Fibroblast of skin of left biceps (primary cell): Measurements from ENCODE around the gene FLVCR2.

ENCODE experiments used
- DNase-seq, 2 experiments: peaks; one replicate each; pipeline ENCODE4 v3.0.0-alpha.2; 2013; ENCODE audit warnings: low read depth in 2 of 2

Gene FLVCR2

GRCh38 chr14:75578102-75578785, at the start of gene FLVCR2:
TSS of gene FLVCR2 (plus strand) at chr14:75578620. CDS start at chr14:75578973, 353 bp downstream.
- no peak for DNase-seq

GRCh38 chr14:75531256-75531655, 47.2 kb upstream of the FLVCR2 start:
- no peak for DNase-seq

- DNase-seq, result no peak
Observed at GRCh38 chr14:75531660-75532317, 46.6 kb upstream of the FLVCR2 start.

- no peak for DNase-seq
Observed at GRCh38 chr14:75533791-75534555, 44.4 kb upstream of the FLVCR2 start.

- DNase-seq, result no peak
Observed at GRCh38 chr14:75535164-75535898, 43.1 kb upstream of the FLVCR2 start.

- no peak for DNase-seq
Observed at GRCh38 chr14:75537071-75537470, 41.3 kb upstream of the FLVCR2 start.

- no peak for DNase-seq
Observed at GRCh38 chr14:75539162-75539560, 39.3 kb upstream of the FLVCR2 start.

GRCh38 chr14:75539561-75540478, 38.6 kb upstream of the FLVCR2 start:
- no peak for DNase-seq

GRCh38 chr14:75540479-75540851, 38.0 kb upstream of the FLVCR2 start:
- no peak for DNase-seq

- DNase-seq, result no peak
Observed at GRCh38 chr14:75542588-75543091, 35.8 kb upstream of the FLVCR2 start.

GRCh38 chr14:75543253-75543652, 35.2 kb upstream of the FLVCR2 start:
- no peak for DNase-seq

GRCh38 chr14:75543786-75544185, 34.6 kb upstream of the FLVCR2 start:
- DNase-seq, result no peak

- DNase-seq, result no peak
Observed at GRCh38 chr14:75545907-75546306, 32.5 kb upstream of the FLVCR2 start.

- no peak for DNase-seq
Observed at GRCh38 chr14:75547552-75548250, 30.7 kb upstream of the FLVCR2 start.

GRCh38 chr14:75548544-75548943, 29.9 kb upstream of the FLVCR2 start:
- DNase-seq, result no peak

GRCh38 chr14:75549169-75549568, 29.3 kb upstream of the FLVCR2 start:
- DNase-seq, result no peak

- DNase-seq, result no peak
Observed at GRCh38 chr14:75551021-75551420, 27.4 kb upstream of the FLVCR2 start.

GRCh38 chr14:75553157-75553556, 25.3 kb upstream of the FLVCR2 start:
- DNase-seq, result no peak

- DNase-seq, result no peak
Observed at GRCh38 chr14:75553761-75554364, 24.6 kb upstream of the FLVCR2 start.

GRCh38 chr14:75554482-75554881, 23.9 kb upstream of the FLVCR2 start:
- DNase-seq, result no peak
